SK-N-SH (cell line): Measurements from ENCODE around the gene HIBADH.

ENCODE experiments used
- EZH2phosphoT487 ChIP-seq: fragments of 200-600 bp; sonication (generic); IDR thresholded peaks from 2 replicates; pipeline ENCODE4 v1.6.1; 2017; ENCODE audit warnings: low read depth, mixed run types, mild to moderate bottlenecking, antibody characterized with exemption, moderate library complexity, borderline replicate concordance
- JUND ChIP-seq: IDR thresholded peaks from 2 replicates; pipeline ENCODE4 v1.4.0; 2012
- MXI1 ChIP-seq: IDR thresholded peaks from 2 replicates; pipeline ENCODE4 v1.6.1; 2012; ENCODE audit warnings: mild to moderate bottlenecking, low read depth, low read length, improper control_type of control experiment
- RCOR1 ChIP-seq: fragments of 150-350 bp; IDR thresholded peaks from 2 replicates; pipeline ENCODE4 v1.6.1; 2017; ENCODE audit warnings: antibody characterized with exemption, low read length
- RFX5 ChIP-seq: IDR thresholded peaks from 2 replicates; pipeline ENCODE4 v1.6.1; 2012; ENCODE audit warnings: mild to moderate bottlenecking, improper control_type of control experiment, low read length
- TEAD4 ChIP-seq: IDR thresholded peaks from 2 replicates; pipeline ENCODE4 v1.4.0; 2012; ENCODE audit warnings: mild to moderate bottlenecking, borderline replicate concordance; ENCODE audit not compliant: insufficient read depth
- TF ChIP-seq, protein P1 (sequence below): fragments of 200-600 bp; sonication (generic); IDR thresholded peaks from 2 replicates; pipeline ENCODE4 v1.6.1; 2017; ENCODE audit warnings: antibody characterized with exemption, mild to moderate bottlenecking, moderate library complexity
- TF ChIP-seq, protein P2 (sequence below): IDR thresholded peaks from 2 replicates; pipeline ENCODE4 v1.6.1; 2012; ENCODE audit warnings: mild to moderate bottlenecking, low read depth, low read length, moderate library complexity

DNA sequence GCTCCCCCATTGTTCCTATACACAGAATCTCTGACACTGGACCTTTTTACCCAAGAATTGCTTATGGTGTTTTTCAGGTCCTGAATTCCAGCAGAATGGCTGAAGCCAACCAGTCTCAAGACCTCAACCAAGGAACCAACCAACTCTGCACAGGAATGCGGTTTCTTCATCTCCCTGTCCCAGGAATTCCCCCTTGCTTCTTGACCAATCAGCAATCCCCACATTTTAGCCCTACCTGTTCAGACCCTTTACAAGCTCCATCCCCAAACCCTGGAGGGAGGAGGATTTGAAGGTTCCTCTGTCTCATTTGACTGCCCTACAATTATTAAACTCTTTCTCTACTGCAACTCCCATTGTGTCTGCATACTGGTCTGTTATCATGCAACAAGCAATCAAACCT lies 35.5 kb downstream of the HIBADH start:
- TF ChIP-seq, protein P1, sequence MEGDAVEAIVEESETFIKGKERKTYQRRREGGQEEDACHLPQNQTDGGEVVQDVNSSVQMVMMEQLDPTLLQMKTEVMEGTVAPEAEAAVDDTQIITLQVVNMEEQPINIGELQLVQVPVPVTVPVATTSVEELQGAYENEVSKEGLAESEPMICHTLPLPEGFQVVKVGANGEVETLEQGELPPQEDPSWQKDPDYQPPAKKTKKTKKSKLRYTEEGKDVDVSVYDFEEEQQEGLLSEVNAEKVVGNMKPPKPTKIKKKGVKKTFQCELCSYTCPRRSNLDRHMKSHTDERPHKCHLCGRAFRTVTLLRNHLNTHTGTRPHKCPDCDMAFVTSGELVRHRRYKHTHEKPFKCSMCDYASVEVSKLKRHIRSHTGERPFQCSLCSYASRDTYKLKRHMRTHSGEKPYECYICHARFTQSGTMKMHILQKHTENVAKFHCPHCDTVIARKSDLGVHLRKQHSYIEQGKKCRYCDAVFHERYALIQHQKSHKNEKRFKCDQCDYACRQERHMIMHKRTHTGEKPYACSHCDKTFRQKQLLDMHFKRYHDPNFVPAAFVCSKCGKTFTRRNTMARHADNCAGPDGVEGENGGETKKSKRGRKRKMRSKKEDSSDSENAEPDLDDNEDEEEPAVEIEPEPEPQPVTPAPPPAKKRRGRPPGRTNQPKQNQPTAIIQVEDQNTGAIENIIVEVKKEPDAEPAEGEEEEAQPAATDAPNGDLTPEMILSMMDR, result no peak
- TF ChIP-seq TEAD4, result no peak
- TF ChIP-seq EZH2phosphoT487, result no peak
- no peak for TF ChIP-seq JUND
- no peak for TF ChIP-seq RFX5
- TF ChIP-seq, protein P2, sequence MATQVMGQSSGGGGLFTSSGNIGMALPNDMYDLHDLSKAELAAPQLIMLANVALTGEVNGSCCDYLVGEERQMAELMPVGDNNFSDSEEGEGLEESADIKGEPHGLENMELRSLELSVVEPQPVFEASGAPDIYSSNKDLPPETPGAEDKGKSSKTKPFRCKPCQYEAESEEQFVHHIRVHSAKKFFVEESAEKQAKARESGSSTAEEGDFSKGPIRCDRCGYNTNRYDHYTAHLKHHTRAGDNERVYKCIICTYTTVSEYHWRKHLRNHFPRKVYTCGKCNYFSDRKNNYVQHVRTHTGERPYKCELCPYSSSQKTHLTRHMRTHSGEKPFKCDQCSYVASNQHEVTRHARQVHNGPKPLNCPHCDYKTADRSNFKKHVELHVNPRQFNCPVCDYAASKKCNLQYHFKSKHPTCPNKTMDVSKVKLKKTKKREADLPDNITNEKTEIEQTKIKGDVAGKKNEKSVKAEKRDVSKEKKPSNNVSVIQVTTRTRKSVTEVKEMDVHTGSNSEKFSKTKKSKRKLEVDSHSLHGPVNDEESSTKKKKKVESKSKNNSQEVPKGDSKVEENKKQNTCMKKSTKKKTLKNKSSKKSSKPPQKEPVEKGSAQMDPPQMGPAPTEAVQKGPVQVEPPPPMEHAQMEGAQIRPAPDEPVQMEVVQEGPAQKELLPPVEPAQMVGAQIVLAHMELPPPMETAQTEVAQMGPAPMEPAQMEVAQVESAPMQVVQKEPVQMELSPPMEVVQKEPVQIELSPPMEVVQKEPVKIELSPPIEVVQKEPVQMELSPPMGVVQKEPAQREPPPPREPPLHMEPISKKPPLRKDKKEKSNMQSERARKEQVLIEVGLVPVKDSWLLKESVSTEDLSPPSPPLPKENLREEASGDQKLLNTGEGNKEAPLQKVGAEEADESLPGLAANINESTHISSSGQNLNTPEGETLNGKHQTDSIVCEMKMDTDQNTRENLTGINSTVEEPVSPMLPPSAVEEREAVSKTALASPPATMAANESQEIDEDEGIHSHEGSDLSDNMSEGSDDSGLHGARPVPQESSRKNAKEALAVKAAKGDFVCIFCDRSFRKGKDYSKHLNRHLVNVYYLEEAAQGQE, result no peak
- no peak for TF ChIP-seq MXI1
- TF ChIP-seq RCOR1, result no peak
